SU-DHL-6 (cell line): ENCODE results near the gene NUTF2.

ENCODE experiments used
- EZH2phosphoT487 ChIP-seq: fragments of 200-600 bp; sonication (generic), shearing (Covaris generic); conservative IDR thresholded peaks from 2 replicates; pipeline ENCODE4 v1.6.1; 2018; ENCODE audit warnings: mild to moderate bottlenecking, antibody characterized with exemption, low read length, moderate library complexity, mixed read lengths
- TF ChIP-seq, protein P1 (sequence below): fragments of 200-600 bp; sonication (generic); IDR thresholded peaks from one replicate; pipeline ENCODE4 v1.5.1; 2017; ENCODE audit warnings: antibody characterized with exemption, mild to moderate bottlenecking, low read length, moderate library complexity; ENCODE audit not compliant: insufficient read depth, poor library complexity, severe bottlenecking

DNA sequence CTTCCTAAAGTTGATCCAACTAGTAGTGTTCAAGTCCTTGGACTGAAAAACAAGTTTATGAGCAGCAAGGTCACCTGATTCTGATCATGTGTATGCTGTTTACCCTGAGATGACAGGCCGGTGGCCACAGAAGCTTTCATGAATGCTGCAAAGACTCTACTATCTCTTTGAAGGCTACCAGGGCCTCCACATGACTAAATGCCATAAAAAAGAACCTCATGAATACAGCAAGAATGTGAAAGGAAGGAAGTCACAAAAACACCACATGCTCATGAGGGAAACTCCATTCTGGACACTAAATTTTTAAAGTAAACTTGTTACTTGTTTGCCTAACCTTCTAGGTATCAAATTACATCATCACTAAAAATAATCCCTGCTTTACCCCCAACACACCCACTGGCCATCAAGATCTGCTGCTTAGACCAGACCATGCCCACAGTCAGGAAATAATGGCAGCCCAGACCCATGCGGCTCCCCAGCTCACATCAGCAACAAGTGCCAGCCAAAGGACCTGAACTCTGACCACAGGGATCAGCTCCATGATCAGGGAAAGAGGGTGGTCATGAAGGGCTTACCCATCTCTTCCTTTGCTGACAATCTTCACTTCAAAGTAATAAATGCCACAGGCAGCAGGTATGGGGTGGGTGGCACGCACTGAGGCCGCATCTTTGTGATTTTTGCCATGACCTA, 41.7 kb upstream of the NUTF2 start:
- no peak for TF ChIP-seq EZH2phosphoT487
- TF ChIP-seq, protein P1, sequence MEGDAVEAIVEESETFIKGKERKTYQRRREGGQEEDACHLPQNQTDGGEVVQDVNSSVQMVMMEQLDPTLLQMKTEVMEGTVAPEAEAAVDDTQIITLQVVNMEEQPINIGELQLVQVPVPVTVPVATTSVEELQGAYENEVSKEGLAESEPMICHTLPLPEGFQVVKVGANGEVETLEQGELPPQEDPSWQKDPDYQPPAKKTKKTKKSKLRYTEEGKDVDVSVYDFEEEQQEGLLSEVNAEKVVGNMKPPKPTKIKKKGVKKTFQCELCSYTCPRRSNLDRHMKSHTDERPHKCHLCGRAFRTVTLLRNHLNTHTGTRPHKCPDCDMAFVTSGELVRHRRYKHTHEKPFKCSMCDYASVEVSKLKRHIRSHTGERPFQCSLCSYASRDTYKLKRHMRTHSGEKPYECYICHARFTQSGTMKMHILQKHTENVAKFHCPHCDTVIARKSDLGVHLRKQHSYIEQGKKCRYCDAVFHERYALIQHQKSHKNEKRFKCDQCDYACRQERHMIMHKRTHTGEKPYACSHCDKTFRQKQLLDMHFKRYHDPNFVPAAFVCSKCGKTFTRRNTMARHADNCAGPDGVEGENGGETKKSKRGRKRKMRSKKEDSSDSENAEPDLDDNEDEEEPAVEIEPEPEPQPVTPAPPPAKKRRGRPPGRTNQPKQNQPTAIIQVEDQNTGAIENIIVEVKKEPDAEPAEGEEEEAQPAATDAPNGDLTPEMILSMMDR, result no peak
